Inferior parietal cortex (tissue), 1 donor: Measurements from ENCODE around the gene CNNM2.
"Not testable (repeated sequence)": the region's sequence is repeated elsewhere in the genome, so short reads cannot be mapped to it uniquely, and the experiment has no call there.

Experiments used
- DNase-seq: peaks from one replicate; pipeline ENCODE4 v3.0.0-alpha.2; 2016; ENCODE audit errors: extremely low spot score

Gene CNNM2

DNA sequence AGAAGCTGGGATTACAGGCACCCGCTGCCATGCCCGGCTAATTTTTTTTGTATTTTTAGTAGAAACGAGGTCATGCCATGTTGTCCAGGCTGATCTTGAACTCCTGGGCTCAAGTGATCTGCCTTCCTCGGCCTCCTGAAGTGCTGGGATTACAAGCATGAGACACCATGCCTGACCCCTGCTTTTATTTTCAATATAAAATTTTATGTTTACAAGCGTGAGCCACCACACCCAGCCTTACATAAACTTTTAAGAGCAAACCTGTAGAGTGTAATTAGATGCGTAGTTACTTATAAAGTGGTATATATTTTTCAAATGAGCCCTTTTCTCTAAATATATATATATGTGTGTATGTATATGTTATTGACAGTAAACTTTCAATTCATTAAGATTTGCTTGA, 8.7 kb downstream of the CNNM2 start:
- no peak for DNase-seq

DNA sequence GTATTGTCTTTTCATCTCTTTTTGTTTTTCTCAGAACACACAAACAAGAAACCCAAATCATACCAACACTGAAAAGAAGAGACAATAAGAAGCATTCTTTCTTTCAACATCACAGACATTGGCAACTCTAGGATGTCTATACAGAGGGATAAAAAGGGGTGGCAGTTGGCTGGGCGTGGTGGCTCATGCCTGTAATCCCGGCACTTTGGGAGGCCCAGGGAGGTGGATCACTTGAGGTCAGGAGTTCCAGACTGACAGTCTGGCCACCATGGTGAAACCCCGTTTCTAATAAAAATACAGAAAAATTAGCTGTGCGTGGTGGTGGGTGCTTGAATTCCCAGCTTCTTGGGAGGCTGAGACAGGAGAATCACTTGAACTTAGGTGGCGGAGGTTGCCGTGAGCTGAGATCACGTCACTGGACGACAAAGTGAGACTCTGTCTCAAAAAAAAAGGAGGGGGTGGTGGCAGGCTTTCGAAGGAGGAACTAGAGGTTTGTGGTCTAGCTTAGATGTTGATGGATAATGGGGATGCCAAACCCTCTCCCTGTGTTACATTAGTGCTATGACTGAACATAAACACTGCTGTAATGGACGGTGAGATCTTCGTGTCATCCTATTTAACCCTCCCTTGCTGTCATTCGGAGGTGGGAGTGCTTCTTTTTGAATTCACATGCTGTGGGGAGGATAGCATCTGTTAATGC, 9.4 kb downstream of the CNNM2 start:
- no peak for DNase-seq

- DNase-seq = not testable (repeated sequence)
Observed at GRCh38 chr10:102928442-102928841, 10.3 kb downstream of the CNNM2 start.

GRCh38 chr10:102930720-102931119, 12.6 kb downstream of the CNNM2 start:
- no peak for DNase-seq

- DNase-seq = no peak
Observed at GRCh38 chr10:102931643-102932042, 13.5 kb downstream of the CNNM2 start.

- DNase-seq = no peak
Observed at GRCh38 chr10:102935505-102935904, 17.4 kb downstream of the CNNM2 start.

DNA sequence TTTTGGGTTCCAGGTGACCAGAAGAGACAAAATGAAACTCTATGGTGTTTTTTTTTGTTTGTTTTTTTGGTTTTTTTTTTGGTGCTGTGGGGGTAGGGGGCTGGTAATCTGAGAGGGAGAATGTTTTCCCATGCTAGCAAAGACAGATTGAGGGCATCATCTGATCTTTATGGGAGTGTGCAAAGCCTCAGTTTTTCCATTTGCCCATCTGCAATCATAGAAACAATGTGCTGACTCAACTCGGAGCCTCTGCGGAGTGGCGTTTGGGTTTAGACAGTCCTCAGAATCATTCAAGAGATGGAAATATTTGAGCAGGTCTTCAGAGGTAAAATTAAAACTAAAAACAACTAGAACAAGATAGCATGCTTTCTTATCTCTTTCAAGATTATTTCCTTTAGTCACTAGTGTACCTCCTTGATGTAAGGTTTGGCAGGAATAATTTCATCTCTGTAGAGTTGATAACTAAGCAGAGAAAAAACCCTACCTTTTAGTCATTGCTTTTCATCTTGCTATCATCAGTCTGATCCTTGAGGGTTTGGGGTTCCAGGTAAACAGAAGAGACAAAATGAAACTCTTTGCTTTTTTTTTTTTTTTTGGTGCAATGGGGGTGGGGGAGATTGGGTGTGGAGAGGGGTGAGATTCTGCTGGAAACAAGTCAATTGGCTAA, 18.0 kb downstream of the CNNM2 start:
- no peak for DNase-seq

- DNase-seq = no peak
Observed at GRCh38 chr10:102941401-102941800, 23.3 kb downstream of the CNNM2 start.

- no peak for DNase-seq
Observed at GRCh38 chr10:102945449-102945848, 27.4 kb downstream of the CNNM2 start.

DNA sequence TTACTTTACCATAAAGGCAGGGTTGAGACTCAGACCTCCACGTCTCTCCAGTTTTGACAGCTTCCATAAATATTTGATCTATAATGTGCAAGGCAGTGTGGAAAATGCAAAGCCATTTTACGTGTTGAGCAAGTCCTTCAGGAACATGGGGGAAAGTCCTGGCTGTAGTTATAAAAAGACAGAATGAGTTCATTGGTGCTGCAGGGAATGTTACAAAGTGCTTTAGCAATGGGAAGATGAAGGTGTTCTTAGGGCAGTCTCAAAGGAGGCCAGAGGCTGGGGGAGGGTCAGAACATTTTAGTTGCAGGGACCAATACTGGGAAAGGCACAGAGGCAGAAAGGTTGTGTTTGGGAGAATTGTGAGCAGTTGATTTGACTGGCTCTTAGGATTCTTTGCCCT, 27.9 kb downstream of the CNNM2 start:
- DNase-seq = no peak

GRCh38 chr10:102946992-102947391, 28.9 kb downstream of the CNNM2 start:
- no peak for DNase-seq

DNA sequence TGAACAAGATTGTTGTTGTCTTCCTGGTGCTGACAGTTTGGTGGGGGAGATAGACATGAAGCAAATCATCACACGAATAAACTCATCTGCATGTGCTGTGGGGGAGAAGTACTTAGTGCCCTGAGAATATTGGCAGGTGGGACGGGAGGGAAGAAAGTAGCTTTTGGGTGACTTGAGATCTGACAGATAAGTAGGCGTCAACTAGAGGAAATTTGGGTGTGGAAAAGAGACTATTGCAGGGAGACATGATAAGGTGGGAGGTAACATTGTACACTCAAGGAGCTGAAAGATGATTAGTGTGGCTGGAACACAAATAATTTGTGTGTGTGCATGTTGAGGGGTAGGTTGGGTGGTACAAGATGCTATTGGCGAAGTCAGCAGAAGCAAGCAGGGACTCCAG, 30.1 kb downstream of the CNNM2 start:
- no peak for DNase-seq

GRCh38 chr10:102948786-102949185, 30.7 kb downstream of the CNNM2 start:
- DNase-seq = no peak

DNA sequence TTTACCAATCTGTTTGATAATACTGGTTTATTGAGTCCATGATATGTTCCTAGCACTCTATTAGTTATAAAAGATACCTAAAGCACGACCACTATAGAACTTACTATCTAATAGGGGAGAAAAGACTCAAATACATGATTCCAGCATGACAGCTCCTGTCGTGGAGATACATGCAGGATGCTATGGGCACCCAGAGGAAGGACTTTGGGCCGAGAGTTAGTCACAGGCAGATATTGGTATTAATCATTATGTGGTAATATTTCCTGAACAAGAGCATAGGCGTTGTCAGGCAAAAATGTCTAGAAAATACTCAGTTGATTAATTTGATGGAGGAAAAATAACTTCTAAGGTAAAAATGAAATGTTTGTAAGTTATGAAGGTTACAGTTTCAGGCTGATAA, 31.8 kb downstream of the CNNM2 start:
- DNase-seq = no peak

- DNase-seq = no peak
Observed at GRCh38 chr10:102951316-102951715, 33.2 kb downstream of the CNNM2 start.

DNA sequence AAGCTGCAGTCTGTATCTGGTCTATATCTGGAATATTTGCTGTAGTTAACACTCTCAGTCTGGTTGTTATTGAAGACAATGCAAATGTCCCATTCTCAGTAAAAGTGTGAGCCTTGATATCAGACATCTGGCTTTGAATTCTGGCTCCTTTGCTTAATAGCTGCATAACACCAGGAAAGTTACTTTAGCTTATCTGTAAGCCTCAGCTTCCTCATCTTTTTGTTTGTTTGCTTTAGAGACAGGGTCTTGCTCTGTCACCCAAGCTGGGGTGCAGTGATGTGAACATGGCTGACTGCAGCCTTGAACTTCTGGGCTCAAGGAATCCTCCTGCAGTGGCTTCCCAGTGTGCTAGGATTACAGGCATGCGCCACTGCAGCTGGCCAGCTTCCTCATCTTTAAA, 41.3 kb downstream of the CNNM2 start:
- DNase-seq = no peak

DNA sequence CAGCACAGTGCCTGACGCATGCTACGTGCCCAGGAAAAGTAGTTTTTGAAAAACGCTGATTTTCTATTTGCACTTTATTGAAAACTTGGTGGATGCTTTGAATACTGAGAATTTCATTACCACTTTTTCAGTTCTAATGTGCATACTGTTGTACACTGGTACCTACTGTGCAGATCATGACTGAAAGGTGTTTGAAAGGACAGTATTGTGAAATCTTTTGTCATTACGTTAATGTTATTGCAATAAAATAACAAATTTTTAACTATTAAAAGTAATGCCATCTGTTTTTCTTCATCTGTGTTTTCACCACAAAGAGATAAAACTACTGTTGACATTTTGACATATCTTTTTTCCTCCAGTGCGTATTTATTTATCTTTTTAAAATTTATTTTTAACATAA, 42.1 kb downstream of the CNNM2 start:
- no peak for DNase-seq

- no peak for DNase-seq
Observed at GRCh38 chr10:102962267-102962666, 44.2 kb downstream of the CNNM2 start.

DNA sequence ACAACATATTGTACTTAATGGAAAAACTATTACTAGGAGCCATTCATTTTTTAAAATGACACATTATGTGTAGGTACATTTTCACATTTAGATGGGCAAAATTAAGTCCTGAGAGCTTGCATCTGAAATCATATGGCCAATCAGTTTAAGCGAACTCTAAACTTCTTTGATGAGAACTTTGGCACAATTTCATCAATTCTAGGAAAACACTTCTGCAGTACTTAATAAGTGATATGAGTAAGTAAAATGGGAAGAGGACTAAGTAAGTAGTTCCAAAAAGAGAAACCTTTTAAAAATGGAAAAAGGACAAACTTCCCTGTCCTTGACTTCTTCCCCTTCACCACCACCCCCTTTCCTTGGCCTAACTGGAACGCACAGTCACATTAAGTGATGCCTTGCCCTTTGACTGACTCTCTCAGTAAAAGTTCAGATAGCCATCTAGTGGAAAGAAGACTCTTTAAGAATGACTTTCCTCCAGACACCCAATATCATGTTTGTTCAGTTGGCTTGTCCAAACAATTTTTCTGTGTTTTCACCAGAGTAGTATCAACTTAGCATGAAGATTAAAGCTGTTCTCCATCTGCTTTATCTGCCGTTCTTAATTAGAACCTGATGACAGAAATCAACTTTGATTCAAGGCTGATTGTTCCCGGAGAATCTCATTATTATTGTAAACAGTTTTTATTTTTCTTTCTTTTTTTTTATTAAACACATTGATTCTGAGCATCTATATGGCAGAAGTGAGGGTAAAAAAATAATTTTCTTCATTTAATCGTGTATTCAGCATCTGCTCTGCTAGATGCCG, 45.1 kb downstream of the CNNM2 start:
- no peak for DNase-seq

DNA sequence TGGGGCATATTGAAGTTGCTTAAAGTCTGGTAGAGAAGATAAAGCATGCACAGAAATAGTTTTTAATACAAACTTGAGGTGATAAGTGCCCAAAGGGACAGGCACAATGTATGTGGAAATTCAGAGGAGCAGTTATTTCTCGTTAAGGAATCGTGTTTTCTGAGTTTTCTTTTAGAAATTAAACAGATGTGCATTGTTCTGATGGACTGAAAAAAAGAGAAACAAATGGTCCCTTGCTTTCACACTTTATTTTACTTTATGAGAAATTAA, 45.6 kb downstream of the CNNM2 start:
- DNase-seq = no peak

GRCh38 chr10:102964064-102964463, 46.0 kb downstream of the CNNM2 start:
- DNase-seq = not testable (repeated sequence)

- no peak for DNase-seq
Observed at GRCh38 chr10:102964713-102965112, 46.6 kb downstream of the CNNM2 start.

DNA sequence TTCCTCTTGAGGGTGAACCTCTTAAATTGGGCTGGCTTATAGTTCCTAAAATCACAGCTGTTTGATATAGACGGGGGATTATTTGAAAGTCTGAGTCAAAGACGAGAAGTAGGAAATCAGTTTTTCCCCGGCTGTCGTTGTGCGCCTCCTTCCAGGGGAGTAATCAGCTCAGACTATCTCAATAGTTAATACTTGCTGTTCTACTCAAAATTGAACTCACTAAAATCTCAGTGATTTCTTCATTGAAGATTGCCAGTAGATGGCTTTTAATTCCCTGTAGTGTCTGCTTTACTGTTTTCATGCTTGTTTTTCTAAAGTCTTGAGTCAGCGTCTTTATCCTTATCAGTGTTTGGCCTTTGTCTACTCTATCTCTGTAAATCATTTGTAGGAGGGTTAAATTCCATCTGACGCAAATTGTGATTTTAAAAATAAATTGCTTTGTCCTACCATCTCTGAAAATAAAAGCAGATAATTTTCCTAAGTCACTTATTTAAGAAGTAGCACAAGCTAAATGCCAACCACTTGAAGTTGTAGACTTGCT, 47.3 kb downstream of the CNNM2 start:
- DNase-seq = no peak
